HG02763 (cell line): ENCODE data around the gene ANP32D.
"Not testable (repeated sequence)": the region's sequence is repeated elsewhere in the genome, so short reads cannot be mapped to it uniquely, and the experiment has no call there.

ENCODE experiments used
- ATAC-seq: cut with Tn5 transposase; IDR thresholded peaks from one replicate; pipeline ENCODE4 v1.9.1; 2021; ENCODE audit warnings: mild to moderate bottlenecking, moderate library complexity; ENCODE audit not compliant: unreplicated experiment

ANP32D gene

DNA sequence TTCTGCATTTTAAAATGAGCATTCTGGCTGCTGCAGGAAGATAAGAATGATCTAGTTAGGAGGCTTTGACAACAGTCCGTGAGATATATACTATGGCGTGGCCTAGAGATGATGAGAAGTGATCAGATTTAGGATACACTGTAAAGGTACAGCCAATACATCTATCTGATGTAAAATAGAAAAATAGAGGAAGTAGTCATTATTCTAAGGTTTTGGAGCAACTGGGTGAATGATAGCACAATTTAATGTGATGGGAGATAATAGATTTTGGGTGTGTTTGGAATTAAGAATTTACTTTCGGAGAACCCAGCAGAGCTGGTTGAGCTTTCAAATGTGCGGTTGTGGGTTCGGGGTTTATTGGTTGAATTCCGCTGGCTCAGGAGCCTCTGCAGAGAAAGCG is at the start of gene ANP32D:
ANP32D (plus strand) TSS at position 301 of the 400 bp plus-strand sequence. CDS start 106 bp downstream, outside the sequence.
- ATAC-seq = no peak

GRCh38 chr12:48423171-48423570 is 49.2 kb upstream of the ANP32D start:
- ATAC-seq = no peak

GRCh38 chr12:48424644-48425043 is 47.7 kb upstream of the ANP32D start:
- ATAC-seq = no peak

- not testable (repeated sequence) for ATAC-seq
Observed at GRCh38 chr12:48434016-48434415, 38.3 kb upstream of the ANP32D start.

GRCh38 chr12:48441069-48441468 is 31.3 kb upstream of the ANP32D start:
- ATAC-seq = no peak

GRCh38 chr12:48442179-48442847 is 30.0 kb upstream of the ANP32D start:
- ATAC-seq = no peak

- no peak for ATAC-seq
Observed at GRCh38 chr12:48445538-48445937, 26.8 kb upstream of the ANP32D start.

DNA sequence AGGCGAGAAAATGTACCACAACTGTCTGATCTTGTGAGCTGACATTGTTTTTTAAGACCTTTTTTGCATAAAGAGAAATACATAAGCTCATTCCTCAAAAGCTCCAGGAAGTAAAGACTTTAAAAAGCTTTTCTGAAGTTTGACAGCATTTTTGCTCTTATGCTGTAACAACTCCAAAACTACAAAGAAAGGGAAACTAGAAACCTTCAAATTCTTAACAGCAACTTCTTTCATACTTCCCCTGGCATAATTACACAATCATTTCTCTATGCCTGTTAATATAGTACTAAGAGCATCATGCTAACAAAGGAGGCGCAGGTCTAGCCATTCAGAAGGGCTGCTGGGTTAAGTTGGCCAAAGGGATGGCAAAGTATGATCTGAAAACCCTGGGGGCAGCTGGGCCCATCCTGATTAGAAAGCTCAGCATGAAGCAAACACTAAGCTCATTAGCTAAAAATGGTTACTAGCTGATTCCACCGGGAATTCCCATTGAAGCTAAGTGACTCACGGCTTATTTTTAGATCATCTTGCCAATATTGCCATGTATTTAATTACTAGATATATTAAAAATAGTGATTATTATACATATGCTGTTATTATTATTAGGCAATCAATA is 26.1 kb upstream of the ANP32D start:
- no peak for ATAC-seq

DNA sequence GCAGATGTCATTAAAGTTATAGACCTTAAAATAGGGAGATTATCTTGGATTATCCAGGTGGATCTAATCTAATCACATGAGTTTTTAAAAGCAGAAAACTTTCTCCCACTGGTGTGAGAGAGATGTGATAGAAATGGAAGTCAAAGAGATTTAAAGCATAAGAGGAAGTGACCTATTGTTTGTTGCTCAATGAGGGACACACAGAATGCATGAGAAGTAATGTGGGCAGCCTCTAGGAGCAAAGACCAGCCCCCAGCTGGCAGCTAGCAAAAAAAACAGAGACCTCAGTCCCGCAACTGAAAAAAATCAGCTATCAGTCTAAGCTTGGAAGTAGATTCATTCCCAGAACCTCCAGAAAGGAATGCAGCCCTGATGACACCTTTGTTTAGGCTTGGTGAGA is 24.6 kb upstream of the ANP32D start:
- ATAC-seq = no peak

- ATAC-seq = no peak
Observed at GRCh38 chr12:48451372-48451771, 21.0 kb upstream of the ANP32D start.

DNA sequence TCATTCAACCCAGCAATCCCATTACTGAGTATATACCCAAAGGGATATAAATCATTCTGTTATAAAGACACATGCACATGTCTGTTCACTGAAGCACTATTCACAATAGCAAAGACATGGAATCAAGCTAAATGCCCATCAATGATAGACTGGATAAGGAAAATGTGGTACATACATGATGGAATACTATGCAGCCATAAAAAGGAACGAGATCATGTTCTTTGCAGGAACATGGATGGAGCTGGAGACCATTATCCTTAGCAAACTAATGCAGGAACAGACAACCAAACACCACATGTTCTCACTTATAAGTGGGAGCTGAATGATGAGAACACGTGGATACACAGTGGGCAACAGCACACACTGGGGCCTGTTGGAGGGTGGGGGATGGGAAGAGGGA is 19.4 kb upstream of the ANP32D start:
- not testable (repeated sequence) for ATAC-seq

GRCh38 chr12:48454667-48455066 is 17.7 kb upstream of the ANP32D start:
- ATAC-seq = no peak

DNA sequence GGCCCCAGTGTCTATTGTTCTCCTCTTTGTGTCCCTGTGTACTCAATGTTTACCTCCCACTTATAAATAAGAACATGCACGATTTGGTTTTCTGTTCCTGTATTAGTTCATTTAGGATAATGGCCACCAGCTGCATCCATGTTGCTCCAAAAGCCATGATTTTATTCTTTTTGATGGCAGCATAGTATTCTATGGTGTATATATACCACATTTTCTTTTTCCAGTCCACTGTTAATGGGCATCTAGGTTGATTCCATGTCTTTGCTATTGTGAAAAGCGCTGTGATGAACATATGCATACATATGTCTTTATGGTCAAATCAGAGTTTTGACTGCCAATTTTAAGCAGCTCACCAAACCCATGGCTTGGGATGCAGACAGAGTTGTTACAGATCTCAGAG is 17.2 kb upstream of the ANP32D start:
- no peak for ATAC-seq

DNA sequence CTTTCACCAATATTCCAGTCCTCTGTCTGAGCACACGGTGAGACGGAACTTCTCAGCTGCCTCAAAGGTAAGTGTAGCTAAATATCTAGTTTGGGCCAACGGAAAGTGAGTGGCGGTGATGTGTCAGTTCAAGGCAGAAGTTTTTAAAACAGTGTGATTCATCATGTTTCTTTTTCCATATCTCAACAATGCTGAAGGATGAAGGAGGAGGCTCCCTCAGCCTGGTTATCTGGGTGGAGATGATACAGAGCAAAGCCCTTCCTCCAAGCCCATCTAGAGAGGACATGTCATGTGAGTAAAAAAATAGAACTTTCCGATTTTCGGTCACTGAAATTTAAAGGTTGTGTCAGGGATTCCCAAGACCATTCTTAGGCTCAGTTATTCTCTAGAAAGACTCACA is 13.1 kb upstream of the ANP32D start:
- ATAC-seq = no peak

DNA sequence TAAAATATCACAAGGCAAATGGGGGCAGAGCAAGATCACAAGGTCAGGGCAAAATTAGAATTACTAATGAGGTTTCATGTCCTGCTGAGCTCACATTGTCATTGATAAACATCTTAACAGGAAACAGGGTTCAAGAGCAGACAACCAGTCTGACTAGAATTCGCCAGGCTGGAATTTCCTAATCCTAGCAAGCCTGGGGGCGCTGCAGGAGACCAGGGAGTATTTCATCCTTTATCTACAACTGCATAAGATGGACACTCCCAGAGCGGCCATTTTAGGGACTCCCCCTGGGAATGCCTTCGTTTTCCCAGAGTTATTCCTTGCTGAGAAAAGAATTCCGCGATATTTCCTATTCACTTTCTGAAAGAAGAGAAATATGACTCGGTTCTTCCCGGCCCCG is 3.3 kb upstream of the ANP32D start:
- ATAC-seq = not testable (repeated sequence)

DNA sequence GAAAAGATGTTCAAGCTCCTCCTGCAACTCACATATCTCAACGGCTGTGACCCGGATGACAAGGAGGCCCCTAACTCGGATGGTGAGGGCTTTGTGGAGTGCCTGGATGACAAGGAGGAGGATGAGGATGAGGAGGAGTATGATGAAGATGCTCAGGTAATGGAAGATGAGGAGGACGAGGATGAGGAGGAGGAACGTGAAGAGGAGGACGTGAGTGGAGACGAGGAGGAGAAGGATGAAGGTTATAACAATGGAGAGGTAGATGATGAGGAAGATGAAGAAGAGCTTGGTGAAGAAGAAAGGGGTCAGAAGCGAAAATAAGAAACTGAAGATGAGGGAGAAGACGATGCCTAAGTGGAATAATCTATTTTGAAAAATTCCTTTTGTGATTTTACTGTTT is 702 bp downstream of the ANP32D start:
- ATAC-seq = no peak

DNA sequence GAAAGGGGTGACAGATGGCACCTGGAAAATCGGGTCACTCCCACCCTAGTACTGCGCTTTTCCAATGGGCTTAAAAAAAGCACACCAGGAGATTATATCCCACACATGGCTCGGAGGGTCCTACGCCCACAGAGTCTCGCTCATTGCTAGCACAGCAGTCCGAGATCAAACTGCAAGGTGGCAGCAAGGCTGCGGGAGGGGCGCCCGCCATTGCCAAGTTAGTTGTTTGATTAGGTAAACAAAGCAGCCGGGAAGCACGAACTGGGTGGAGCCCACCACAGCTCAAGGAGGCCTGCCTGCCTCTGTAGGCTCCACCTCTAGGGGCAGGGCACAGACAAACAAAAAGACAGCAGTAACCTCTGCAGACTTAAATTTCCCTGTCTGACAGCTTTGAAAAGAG is 2.1 kb downstream of the ANP32D start:
- not testable (repeated sequence) for ATAC-seq

- no peak for ATAC-seq
Observed at GRCh38 chr12:48482198-48482597, 9.8 kb downstream of the ANP32D start, which contains the start of gene C12orf54. Gene C12orf54 (plus strand): TSS chr12:48482498. CDS start chr12:48483297, 799 bp downstream.

- no peak for ATAC-seq
Observed at GRCh38 chr12:48482930-48483329, 10.6 kb downstream of the ANP32D start.

DNA sequence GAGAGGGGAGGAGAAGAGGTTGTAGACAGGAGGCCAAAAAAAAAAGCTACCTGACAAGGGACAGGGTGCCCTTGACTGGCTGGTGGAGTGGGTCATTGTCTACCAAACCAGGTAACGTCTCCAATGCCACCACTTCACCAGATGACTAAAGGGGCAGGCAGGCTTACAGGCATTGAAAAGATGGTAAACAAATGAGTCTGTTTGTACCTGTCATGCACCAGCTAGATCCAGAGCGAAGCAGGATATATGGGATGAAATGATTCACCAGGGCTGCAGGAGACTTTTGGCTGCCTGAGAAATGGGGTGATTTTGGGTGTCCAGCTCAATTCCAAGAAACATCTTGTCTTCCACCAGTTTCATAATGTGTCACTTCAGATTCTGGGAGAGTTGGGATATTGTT is 13.9 kb downstream of the ANP32D start:
- ATAC-seq = no peak

DNA sequence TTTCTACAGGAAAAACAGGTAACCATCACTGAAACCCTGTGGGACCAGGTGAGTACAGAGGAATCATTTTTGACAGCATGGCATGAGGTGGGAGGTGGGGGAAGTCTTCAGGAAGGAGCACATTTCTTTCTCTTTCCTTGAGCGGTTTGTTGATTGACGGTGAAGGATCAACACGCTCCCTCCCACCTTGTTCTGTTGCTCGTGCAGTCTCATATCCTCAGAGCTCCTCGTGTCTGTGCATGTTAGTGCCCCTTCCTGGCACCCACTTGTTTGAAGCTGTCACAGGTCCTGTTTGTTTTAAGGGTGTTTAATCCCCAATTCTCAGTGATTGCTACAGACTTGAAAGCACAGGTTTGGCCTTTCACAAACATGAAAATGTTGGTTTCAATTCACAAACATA is 14.3 kb downstream of the ANP32D start:
- ATAC-seq = no peak

GRCh38 chr12:48489012-48489411 is 16.7 kb downstream of the ANP32D start:
- ATAC-seq = peak; percentile 73

DNA sequence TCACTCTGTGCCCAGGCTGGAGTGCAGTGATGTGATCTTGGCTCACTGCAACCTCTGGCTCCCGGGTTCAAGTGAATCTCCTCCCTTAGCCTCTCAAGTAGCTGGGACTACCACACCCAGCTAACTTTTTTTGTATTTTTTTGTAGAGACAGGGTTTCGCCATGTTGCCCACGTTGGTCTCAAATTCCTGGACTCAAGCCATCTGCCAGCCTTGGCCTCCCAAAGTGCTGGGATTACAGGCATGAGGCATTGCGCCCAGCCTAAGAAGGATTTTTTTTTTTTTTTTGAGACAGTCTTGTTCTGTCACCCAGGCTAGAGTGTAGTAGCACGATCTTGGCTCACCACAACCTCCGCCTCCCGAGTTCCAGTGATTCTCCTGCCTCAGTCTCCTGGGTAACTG is 17.1 kb downstream of the ANP32D start:
- not testable (repeated sequence) for ATAC-seq
